ACHN (cell line): ENCODE measurements around the gene SEC24B.
"Not testable (repeated sequence)": the region's sequence is repeated elsewhere in the genome, so short reads cannot be mapped to it uniquely, and the experiment has no call there.

Experiments used
- DNase-seq: peaks from one replicate; pipeline ENCODE4 v3.0.0-alpha.2; 2015
- in situ Hi-C: cut with HindIII; loops from 2 replicates; pipeline ENCODE4 v1.10.0; 2017; ENCODE audit warnings: low sequenced_read_pairs, low pct_ligation_motif_present, low pct_unique_long_range_greater_than_20kb

SEC24B gene

GRCh38 chr4:109486007-109486406, 52.4 kb downstream of the SEC24B start:
- no peak for DNase-seq
- in situ Hi-C loops, result no loop called here

DNA sequence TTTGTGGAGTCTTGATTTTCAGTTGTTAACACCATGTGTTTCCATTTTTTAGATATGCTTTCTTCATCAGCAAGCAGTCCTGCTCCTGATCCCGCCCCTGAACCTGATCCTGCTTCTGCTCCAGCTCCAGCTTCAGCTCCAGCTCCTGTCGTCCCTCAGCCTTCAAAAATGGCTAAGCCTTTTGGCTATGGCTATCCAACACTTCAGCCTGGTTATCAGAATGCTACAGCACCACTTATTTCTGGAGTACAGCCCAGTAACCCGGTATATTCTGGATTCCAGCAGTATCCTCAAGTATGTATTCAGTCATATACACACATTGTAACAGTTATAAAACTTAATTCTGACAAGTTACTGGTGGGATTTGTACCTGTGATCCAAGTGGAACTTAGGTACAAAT, 60.9 kb downstream of the SEC24B start:
- no peak for DNase-seq
- in situ Hi-C loops, result no loop called here

- no peak for DNase-seq
- in situ Hi-C loops, result no loop called here
Measured at GRCh38 chr4:109495514-109495913, 61.9 kb downstream of the SEC24B start.

GRCh38 chr4:109496875-109497274, 63.3 kb downstream of the SEC24B start:
- in situ Hi-C loops, result no loop called here
- no peak for DNase-seq

DNA sequence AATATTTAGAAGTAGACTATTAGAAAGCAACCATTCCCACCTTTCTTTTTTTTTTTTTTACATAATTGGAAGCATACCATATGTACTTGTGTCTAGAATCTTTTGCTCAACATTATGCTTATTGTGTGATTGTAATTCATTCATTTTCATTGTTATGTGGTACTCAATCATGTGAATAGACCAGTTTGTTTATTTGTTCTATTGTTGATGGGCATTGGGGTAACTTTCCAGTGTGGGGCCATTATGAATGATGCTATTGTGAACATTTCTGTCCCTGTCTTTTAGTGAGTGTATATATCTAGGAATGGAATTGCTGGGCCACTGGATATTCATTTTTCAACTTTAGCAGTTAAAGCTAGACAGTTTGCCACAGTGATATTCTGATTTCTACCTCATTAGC, 63.9 kb downstream of the SEC24B start:
- DNase-seq, result no peak
- in situ Hi-C loops, result no loop called here

DNA sequence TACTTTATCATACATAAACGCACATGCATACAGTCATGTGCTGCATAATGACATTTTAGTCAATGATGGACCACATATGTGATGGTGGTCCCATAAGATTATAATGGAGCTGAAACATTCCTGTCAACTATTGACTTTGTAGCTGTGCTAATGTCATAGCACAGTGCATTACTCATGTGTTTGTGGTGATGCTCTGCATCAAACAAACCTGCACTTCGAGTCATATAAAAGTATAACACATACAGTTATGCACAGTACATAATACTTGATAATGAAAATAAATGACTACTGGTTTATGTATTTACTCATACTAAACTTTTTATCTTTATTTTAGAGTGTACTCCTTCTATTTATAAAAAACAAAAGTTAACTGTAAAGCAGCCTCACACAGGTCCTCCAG, 65.9 kb downstream of the SEC24B start:
- in situ Hi-C loops, result no loop called here
- no peak for DNase-seq

GRCh38 chr4:109506890-109507289, 73.3 kb downstream of the SEC24B start:
- no peak for DNase-seq

GRCh38 chr4:109510687-109511086, 77.1 kb downstream of the SEC24B start:
- in situ Hi-C loops, result no loop called here
- DNase-seq, result no peak

More at GRCh38 chr4:109506890-109507289, 73.3 kb downstream of the SEC24B start:
- in situ Hi-C loops, result no loop called here

- in situ Hi-C loops, result no loop called here
- no peak for DNase-seq
Measured at GRCh38 chr4:109511414-109511813, 77.8 kb downstream of the SEC24B start.

GRCh38 chr4:109513368-109513767, 79.8 kb downstream of the SEC24B start:
- in situ Hi-C loops, DNase-seq: not testable (repeated sequence)

- in situ Hi-C loops, result no loop called here
- no peak for DNase-seq
Measured at GRCh38 chr4:109532182-109532581, 98.6 kb downstream of the SEC24B start.

DNA sequence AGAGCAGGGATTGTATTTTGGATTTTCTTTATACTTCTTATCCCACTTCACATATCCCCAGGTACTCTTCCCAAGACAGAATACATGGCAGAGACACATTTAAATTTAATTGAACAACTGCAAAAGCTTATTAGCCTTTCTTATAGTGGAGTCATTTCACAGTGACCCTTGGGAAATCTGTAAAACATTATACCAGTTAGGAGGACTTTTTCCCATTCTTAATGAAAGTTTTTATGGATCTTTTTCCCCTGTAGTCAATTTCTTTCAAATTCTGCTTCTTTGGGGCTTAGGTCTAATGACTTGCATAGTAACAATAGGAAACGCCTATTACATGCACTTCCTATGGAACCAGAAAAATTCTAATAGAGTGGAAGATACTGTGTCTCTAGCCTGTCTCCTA, 111.8 kb downstream of the SEC24B start:
- no peak for DNase-seq
- in situ Hi-C loops, result no loop called here

GRCh38 chr4:109547394-109547793, 113.8 kb downstream of the SEC24B start:
- DNase-seq, result no peak
- in situ Hi-C loops, result no loop called here

- in situ Hi-C loops, result no loop called here
- DNase-seq, result no peak
Measured at GRCh38 chr4:109548655-109549054, 115.0 kb downstream of the SEC24B start.

DNA sequence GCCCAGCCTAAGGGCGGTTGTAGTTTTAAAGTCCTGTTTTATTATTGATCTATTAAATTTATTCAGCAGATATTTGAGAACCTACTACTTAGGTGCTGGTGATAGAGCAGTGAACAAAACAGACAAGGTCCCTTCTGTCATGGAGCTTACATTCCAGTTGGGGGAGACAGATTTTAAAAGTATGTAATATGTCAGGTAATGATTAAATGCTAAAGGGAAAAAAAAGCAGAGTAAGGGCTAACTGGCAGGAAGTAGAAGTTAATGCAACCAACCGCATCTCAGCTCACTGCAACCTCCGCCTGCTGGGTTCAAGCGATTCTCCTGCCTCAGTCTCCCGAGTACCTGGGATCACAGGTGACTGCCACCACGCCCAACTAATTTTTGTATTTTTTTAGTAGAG, 118.6 kb downstream of the SEC24B start:
- DNase-seq, result peak; percentile 9
- in situ Hi-C loops, result no loop called here

GRCh38 chr4:109553130-109553529, 119.5 kb downstream of the SEC24B start:
- in situ Hi-C loops, result no loop called here
- no peak for DNase-seq

GRCh38 chr4:109554971-109555370, 121.4 kb downstream of the SEC24B start:
- no peak for DNase-seq
- in situ Hi-C loops, result no loop called here

DNA sequence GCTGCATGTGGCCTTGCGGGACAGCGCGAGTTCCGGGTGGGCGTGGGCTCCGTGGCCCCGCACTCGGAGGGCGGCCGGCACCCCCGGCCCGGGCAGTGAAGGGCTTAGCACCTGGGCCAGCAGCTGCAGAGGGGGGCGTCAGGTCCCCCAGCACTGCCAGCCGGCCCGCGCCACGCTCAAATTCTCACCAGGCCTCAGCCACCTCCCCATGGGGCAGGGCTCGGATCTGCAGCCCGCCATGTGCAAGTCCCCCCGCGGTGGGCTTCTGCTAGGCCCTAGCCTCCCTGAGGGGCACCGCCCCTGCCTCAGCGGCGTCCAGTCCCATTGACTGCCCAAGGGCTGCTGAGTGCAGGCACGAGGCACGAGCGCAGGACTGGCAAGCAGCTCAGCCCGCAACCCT, 123.8 kb downstream of the SEC24B start:
- in situ Hi-C loops, result no loop called here
- DNase-seq, result no peak

DNA sequence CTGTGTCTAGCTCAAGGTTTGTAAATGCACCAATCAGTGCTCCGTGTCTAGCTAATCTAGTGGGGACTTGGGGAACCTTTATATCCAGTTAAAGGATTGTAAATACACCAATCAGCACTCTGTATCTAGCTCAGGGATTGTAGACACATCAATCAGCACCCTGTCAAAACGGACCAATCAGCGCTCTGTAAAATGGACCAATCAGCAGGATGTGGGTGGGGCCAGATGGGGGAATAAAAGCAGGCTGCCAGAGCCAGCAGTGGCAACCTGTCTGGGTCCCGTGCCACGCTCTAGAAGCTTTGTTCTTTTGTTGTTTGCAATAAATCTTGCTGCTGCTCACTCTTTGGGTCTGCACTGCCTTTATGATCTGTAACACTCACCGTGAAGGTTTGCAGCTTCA, 124.5 kb downstream of the SEC24B start:
- DNase-seq, in situ Hi-C loops: not testable (repeated sequence)

DNA sequence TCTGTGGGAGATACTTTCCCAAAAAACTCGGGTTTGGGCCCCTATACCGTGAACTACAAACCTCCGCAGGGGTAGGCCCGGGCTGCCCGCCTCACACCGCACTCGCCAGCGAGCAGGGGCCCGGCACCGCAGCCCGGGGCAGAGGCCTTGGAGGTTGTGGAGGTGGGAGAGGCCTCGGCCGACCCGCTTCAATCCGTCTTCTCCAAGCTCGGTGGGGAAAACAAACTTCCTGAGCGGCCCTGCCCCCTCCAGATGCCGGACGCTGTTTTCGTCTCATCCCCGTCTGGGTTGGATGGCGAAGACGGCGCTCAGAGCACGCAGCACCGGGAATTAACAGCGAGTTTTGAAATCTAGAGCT, 126.0 kb downstream of the SEC24B start:
- in situ Hi-C loops, result no loop called here
- DNase-seq, result peak; percentile 34

GRCh38 chr4:109559983-109560686, 126.5 kb downstream of the SEC24B start, which contains the start of gene MCUB:
Gene MCUB (plus strand): TSS chr4:109560246. CDS start chr4:109560338, 92 bp downstream.
- in situ Hi-C loops, result no loop called here
- peak; percentile 90 for DNase-seq
